H1 (cell line): Measurements from ENCODE around the gene CCDC71.

ENCODE experiments used
- ASH2L ChIP-seq: fragments of 200-600, 300-600 bp; sonication (generic); IDR thresholded peaks from one replicate; pipeline ENCODE4 v1.7.1; 2017; ENCODE audit warnings: low read length
- BRCA1 ChIP-seq: IDR thresholded peaks from 2 replicates; pipeline ENCODE4 v1.6.1; 2012; ENCODE audit warnings: low read depth, low read length, improper control_type of control experiment
- CHD2 ChIP-seq: IDR thresholded peaks from 2 replicates; pipeline ENCODE4 v1.6.1; 2012; ENCODE audit warnings: low read length, improper control_type of control experiment
- CREB1 ChIP-seq: IDR thresholded peaks from 2 replicates; pipeline ENCODE4 v1.6.1; 2012; ENCODE audit warnings: inconsistent platforms
- HDAC2 ChIP-seq, 2 experiments: fragments of 300-600 bp in 1 of 2; sonication (generic) in 1 of 2; IDR thresholded peaks; 2 replicates each; pipeline ENCODE4 v1.6.1; 2011 to 2012; ENCODE audit warnings: low read depth in 2 of 2, low read length in 2 of 2, mild to moderate bottlenecking in 2 of 2, moderate library complexity in 2 of 2, borderline replicate concordance in 1 of 2, inconsistent platforms in 1 of 2
- MAFK ChIP-seq: IDR thresholded peaks from 2 replicates; pipeline ENCODE4 v1.6.1; 2012; ENCODE audit warnings: low read depth, mild to moderate bottlenecking, improper control_type of control experiment, low read length
- POLR2AphosphoS5 ChIP-seq: IDR thresholded peaks from 2 replicates; pipeline ENCODE4 v1.6.1; 2011; ENCODE audit warnings: low read depth, low read length
- TBP ChIP-seq: IDR thresholded peaks from 2 replicates; pipeline ENCODE4 v1.6.1; 2011; ENCODE audit warnings: low read depth, low read length, improper control_type of control experiment
- TEAD4 ChIP-seq: IDR thresholded peaks from 2 replicates; pipeline ENCODE4 v1.6.1; 2012; ENCODE audit warnings: low read depth, low read length, inconsistent platforms, mixed read lengths
- TF ChIP-seq, protein P1 (sequence below), 3 experiments: IDR thresholded peaks; 1 replicate in 2 of 3; 2 replicates in 1 of 3; pipeline versions ENCODE4 v1.5.1 to v1.6.1; 2011; ENCODE audit warnings: low read length in 3 of 3, mild to moderate bottlenecking in 3 of 3, inconsistent platforms in 2 of 3, low read depth in 1 of 3, moderate library complexity in 1 of 3; ENCODE audit not compliant: insufficient read depth in 1 of 3; ENCODE audit errors: control extremely low read depth in 1 of 3
- TF ChIP-seq, protein P2 (sequence below): IDR thresholded peaks from 2 replicates; pipeline ENCODE4 v1.6.1; 2011; ENCODE audit warnings: low read length, improper control_type of control experiment

DNA sequence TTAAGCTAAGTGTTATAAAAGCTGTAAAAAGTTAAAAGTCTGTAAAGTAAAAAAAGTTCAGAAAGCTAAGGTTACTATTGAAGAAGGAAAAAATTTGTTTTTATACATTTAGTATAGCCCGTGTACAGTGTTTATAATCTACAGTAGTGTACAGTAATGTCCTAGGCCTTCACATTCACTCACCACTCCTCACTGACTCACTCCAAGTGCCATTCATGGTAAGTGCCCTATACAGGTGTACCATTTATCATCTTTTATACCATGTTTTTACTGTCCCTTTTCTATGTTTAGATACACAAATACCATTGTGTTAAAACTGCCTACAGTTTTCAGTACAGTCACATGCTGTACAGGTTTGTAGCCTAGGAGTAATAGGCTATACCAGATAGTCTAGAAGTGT is 8.8 kb downstream of the CCDC71 start:
- no peak for TF ChIP-seq MAFK
- TF ChIP-seq, protein P1, sequence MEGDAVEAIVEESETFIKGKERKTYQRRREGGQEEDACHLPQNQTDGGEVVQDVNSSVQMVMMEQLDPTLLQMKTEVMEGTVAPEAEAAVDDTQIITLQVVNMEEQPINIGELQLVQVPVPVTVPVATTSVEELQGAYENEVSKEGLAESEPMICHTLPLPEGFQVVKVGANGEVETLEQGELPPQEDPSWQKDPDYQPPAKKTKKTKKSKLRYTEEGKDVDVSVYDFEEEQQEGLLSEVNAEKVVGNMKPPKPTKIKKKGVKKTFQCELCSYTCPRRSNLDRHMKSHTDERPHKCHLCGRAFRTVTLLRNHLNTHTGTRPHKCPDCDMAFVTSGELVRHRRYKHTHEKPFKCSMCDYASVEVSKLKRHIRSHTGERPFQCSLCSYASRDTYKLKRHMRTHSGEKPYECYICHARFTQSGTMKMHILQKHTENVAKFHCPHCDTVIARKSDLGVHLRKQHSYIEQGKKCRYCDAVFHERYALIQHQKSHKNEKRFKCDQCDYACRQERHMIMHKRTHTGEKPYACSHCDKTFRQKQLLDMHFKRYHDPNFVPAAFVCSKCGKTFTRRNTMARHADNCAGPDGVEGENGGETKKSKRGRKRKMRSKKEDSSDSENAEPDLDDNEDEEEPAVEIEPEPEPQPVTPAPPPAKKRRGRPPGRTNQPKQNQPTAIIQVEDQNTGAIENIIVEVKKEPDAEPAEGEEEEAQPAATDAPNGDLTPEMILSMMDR (IDR thresholded peaks at IDR 0.05; ENCODE audit: control extremely low read depth in 1 of 3, insufficient read depth in 1 of 3, low read depth in 1 of 3, low read length in 3 of 3): no peak
- TF ChIP-seq POLR2AphosphoS5: no peak
- no peak for TF ChIP-seq BRCA1
- TF ChIP-seq, protein P2, sequence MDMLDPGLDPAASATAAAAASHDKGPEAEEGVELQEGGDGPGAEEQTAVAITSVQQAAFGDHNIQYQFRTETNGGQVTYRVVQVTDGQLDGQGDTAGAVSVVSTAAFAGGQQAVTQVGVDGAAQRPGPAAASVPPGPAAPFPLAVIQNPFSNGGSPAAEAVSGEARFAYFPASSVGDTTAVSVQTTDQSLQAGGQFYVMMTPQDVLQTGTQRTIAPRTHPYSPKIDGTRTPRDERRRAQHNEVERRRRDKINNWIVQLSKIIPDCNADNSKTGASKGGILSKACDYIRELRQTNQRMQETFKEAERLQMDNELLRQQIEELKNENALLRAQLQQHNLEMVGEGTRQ: no peak
- no peak for TF ChIP-seq ASH2L
- no peak for TF ChIP-seq TBP
- TF ChIP-seq HDAC2 (IDR thresholded peaks at IDR 0.05; ENCODE audit: borderline replicate concordance in 1 of 2, low read depth in 2 of 2, low read length in 2 of 2): no peak
- no peak for TF ChIP-seq TEAD4
- TF ChIP-seq CREB1: no peak
- no peak for TF ChIP-seq CHD2
